ENCODE measurements around the gene KLK2. TPM values are rescaled to one million over a fixed set of nuclear protein-coding genes. Genes with fewer than 3 reads are reported as not detected.

KLK2 gene
- total RNA-seq, 2 donors from 2014 or later = 3,344 to 10,024 TPM

DNA sequence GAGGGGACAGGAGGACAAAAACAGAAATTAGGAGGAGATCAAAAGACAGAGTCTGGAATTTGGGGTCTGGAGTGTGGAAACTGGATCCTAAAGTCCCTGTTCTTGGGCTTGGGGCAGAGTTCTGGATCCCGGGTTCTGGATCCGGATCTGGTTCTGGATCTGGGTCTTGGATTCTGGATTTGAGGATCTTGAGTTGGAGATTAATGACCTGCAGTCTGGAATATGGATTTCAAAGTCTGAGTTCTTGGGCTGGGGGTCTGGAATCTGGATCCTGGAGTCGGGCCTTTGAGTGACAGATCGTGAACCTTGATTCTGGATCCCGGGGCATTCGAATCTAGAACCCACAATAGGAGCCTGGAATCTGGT is 39.5 kb upstream of the KLK2 start:
- intact Hi-C loops (cut with DNase I) = no loop called here
- TF ChIP-seq POLR2A (IDR thresholded peaks at IDR 0.05) = no peak
- TF ChIP-seq POLR2AphosphoS5 (IDR thresholded peaks at IDR 0.05) = no peak
- TF ChIP-seq, protein P1, sequence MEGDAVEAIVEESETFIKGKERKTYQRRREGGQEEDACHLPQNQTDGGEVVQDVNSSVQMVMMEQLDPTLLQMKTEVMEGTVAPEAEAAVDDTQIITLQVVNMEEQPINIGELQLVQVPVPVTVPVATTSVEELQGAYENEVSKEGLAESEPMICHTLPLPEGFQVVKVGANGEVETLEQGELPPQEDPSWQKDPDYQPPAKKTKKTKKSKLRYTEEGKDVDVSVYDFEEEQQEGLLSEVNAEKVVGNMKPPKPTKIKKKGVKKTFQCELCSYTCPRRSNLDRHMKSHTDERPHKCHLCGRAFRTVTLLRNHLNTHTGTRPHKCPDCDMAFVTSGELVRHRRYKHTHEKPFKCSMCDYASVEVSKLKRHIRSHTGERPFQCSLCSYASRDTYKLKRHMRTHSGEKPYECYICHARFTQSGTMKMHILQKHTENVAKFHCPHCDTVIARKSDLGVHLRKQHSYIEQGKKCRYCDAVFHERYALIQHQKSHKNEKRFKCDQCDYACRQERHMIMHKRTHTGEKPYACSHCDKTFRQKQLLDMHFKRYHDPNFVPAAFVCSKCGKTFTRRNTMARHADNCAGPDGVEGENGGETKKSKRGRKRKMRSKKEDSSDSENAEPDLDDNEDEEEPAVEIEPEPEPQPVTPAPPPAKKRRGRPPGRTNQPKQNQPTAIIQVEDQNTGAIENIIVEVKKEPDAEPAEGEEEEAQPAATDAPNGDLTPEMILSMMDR (IDR thresholded peaks at IDR 0.05) = no peak
- 91% methylated on average over 6 of the region's 6 CpGs for WGBS

DNA sequence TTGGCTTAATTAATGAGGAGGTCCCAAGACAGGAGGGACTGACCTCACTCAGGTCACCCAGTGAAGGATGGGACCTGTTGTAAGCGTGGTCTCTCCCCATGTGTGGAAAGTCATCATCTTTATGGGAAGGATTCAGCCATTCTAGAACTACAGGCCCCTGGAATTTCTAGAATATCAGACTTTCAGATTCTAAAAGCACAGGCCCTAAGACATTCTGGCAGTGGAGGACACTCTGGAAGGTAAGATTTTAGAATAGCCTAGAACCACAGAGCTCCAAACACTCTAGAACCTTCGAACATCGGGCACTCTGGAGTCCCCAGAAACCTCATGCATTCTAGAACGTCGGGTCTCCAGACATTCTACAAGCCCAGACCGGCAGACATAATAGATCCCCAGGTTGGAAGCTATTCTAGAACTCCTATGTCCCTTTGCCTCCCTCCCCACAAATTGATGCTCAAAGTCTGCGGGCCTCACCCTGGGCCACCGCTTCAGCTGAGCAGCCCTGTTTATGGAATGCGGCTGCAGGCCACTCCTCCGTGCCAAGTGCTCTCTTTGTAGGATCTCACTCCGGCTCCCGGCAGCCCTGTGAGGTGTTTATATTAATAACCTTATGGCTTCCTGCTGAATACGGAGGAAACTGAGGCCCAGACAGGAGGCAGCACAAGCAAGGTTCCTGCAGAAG is 38.0 kb upstream of the KLK2 start:
- peaks cover 8% of the 10 kb centered on the region for H3K4me1 ChIP-seq (replicated peaks)
- H3K4me3 ChIP-seq = peak overlapping the region; percentile 42 to 46
- no peaks in the 10 kb centered on the region for H3K36me3 ChIP-seq
- H3K27ac ChIP-seq = peak overlapping the region; percentile 92
- H3K9me3 ChIP-seq = no peaks in the 10 kb centered on the region
- 27% methylated on average over 13 of the region's 13 CpGs for WGBS
- TF ChIP-seq, protein P1 (IDR thresholded peaks at IDR 0.05) = no peak
- no peak for TF ChIP-seq POLR2A (IDR thresholded peaks at IDR 0.05)
- TF ChIP-seq POLR2AphosphoS5 (IDR thresholded peaks at IDR 0.05) = no peak
- intact Hi-C loops (cut with DNase I) = no loop called here
- DNase-seq (ENCODE audit: low spot score) = peak; percentile 33
- no peaks in the 10 kb centered on the region for H3K27me3 ChIP-seq (replicated peaks; ENCODE audit: insufficient read depth)

More for the DNA sequence above, 39.5 kb upstream of the KLK2 start:
- Histone ChIP-seq H3K9me3 (no peaks in the 10 kb centered on the region), H3K27ac (no peak overlapping the region), H3K36me3 (no peaks in the 10 kb centered on the region), H3K4me1 (replicated peaks) (peaks cover 8% of the 10 kb centered on the region), H3K4me3 (no peak overlapping the region), H3K27me3 (replicated peaks; ENCODE audit: insufficient read depth) (no peaks in the 10 kb centered on the region)
- no peak for DNase-seq (ENCODE audit: low spot score)

DNA sequence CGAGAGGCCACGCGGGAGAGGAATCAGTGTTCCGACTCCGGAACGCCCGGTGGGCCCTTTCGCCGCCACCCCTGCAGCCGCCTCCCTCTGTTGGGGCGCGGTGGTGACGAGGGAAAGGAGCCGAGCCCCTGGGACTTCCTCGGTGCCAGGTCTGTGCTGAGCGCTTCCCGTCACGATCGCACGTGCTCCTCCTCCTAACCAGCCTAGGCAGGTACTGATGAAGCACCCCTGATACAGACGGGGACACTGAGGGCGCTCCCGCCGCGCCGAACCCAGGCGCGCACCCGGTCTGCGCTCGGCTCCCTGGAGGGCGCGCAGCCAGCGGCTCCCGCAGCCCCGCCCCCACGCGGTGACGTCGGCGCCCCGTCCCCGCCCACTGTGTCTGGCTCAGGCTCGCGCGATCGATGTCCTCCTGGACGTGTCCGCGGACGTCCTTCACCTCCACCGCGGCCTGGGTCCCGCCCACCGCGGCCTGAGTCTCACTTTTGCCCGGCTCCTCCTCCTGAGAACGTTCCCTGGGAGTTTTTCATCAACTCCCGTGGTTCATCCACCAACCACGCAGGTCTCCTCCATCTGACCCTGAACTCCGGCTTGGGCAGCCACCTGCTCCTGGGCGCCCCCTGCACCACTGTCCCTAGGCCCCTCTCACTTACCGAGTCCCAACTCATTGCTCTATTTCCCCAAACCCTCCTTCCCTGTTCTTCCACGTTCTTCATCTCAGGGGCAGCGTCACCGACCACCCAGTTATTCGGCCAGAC is 37.3 kb upstream of the KLK2 start:
- no peaks in the 10 kb centered on the region for H3K9me3 ChIP-seq

DNA sequence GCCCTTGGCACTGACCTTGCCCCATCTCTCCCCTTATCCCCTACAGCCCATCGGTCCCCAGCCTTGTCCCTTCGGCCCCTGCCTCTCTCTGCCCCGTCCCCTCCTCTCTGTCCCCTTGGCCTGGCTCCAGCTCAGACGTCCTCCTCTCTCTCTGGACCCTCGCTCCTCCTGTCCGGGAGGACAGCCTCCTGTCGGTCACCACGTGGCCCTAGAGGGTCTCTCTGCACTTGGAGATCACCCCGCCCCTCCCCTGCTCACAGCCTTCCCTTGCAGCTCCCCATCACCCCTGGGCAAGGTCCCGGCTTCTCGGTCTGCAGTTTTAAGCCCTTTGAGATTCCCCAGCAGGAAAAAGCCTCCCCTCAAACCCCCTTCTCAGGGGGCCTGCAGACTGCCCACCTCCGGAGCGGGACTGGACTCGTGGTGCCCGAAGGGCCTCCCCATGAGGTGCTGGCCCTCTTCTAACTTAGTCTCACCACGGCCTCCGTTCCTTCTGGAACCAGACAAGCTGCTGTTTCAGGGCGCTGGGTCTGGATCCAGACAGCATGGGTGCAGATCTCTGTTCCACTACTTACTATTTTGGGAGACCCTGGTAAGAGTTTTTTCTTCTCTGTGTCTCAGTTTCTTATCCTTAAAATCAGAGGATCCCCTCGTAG is 36.6 kb upstream of the KLK2 start:
- peak overlapping the region; percentile 42 to 46 for H3K4me3 ChIP-seq
- H3K27me3 ChIP-seq (replicated peaks; ENCODE audit: insufficient read depth) = no peaks in the 10 kb centered on the region

More for the DNA sequence above, 37.3 kb upstream of the KLK2 start:
- peak; percentile 83 for DNase-seq (ENCODE audit: low spot score)
- H3K4me3 ChIP-seq = peak overlapping the region; percentile 42 to 46
- intact Hi-C loops (cut with DNase I) = no loop called here
- H3K4me1 ChIP-seq (replicated peaks) = peaks cover 8% of the 10 kb centered on the region
- no peaks in the 10 kb centered on the region for H3K36me3 ChIP-seq
- TF ChIP-seq POLR2AphosphoS5 (IDR thresholded peaks at IDR 0.05) (peak; percentile 59), POLR2A (IDR thresholded peaks at IDR 0.05) (peak; percentile 80)
- TF ChIP-seq, protein P1 (IDR thresholded peaks at IDR 0.05) = peak in 1 of 4 experiments; percentile 7
- peak overlapping the region; percentile 92 for H3K27ac ChIP-seq
- H3K27me3 ChIP-seq (replicated peaks; ENCODE audit: insufficient read depth) = no peaks in the 10 kb centered on the region
- 3% methylated on average over 61 of the region's 67 CpGs for WGBS

More for the DNA sequence above, 36.6 kb upstream of the KLK2 start:
- DNase-seq (ENCODE audit: low spot score) = no peak
- Histone ChIP-seq H3K27ac (peak overlapping the region; percentile 92), H3K9me3 (no peaks in the 10 kb centered on the region), H3K4me1 (replicated peaks) (peaks cover 8% of the 10 kb centered on the region), H3K36me3 (no peaks in the 10 kb centered on the region)
- 34% methylated on average over 19 of the region's 19 CpGs for WGBS
- TF ChIP-seq, protein P1 (IDR thresholded peaks at IDR 0.05) = no peak
- TF ChIP-seq POLR2AphosphoS5 (IDR thresholded peaks at IDR 0.05) (no peak), POLR2A (IDR thresholded peaks at IDR 0.05) (no peak)
- intact Hi-C loops (cut with DNase I) = no loop called here

Data from prostate gland (tissue), 2 donors.